Uterus (tissue), 4 donors: ENCODE measurements around the gene SPRING1. TPM values are rescaled to one million over a fixed set of nuclear protein-coding genes. Genes with fewer than 3 reads are reported as not detected.

Source experiments
- DNase-seq, 2 donors: peaks; one replicate each; pipeline ENCODE4 v3.0.0-alpha.2; 2019 to 2020
- H3K27ac ChIP-seq, 2 donors: fragments of 200-600 bp; sonication (generic); 1 replicate in 1 of 2; 2 replicates in 1 of 2; pipeline ENCODE4 v1.5.1; 2016 to 2018
- H3K27me3 ChIP-seq, 2 donors: fragments of 200-600 bp; sonication (generic); one replicate each; pipeline ENCODE4 v1.5.1; 2018 to 2019; ENCODE audit warnings: control low read depth in 1 of 2
- H3K36me3 ChIP-seq, 2 donors: fragments of 200-600 bp; sonication (generic); one replicate each; pipeline ENCODE4 v1.5.1; 2019; ENCODE audit warnings: control low read depth in 1 of 2
- H3K4me1 ChIP-seq, 2 donors: fragments of 200-600 bp; sonication (generic); one replicate each; pipeline ENCODE4 v1.5.1; 2018 to 2019; ENCODE audit warnings: control low read depth in 1 of 2
- H3K4me3 ChIP-seq, 2 donors: fragments of 200-600 bp; sonication (generic); 1 replicate in 1 of 2; 2 replicates in 1 of 2; pipeline ENCODE4 v1.5.1; 2018 to 2019; ENCODE audit warnings: mild to moderate bottlenecking in 1 of 2
- H3K9me3 ChIP-seq, 2 donors: fragments of 200-600 bp; sonication (generic); one replicate each; pipeline ENCODE4 v1.5.1; 2019; ENCODE audit warnings: control low read depth in 1 of 2
- POLR2A ChIP-seq, 2 donors: fragments of 450-650 bp; IDR thresholded peaks; one replicate each; pipeline ENCODE4 v1.6.1; 2016; ENCODE audit warnings: antibody characterized with exemption in 2 of 2, mild to moderate bottlenecking in 1 of 2, moderate library complexity in 1 of 2
- intact Hi-C: fragments of 100-400 bp; cut with DNase I; formaldehyde crosslinking; loops from one replicate; pipeline ENCODE4 v1.15.1; 2023; ENCODE audit warnings: low total_unique reads
- total RNA-seq, 4 donors: library from RNA; depleted of rRNA in 3 of 4; stranded (reverse); fragments of >200 nt in 3 of 4; gene quantifications; one replicate each; pipeline versions ENCODE4 v1.1.0 to v1.2.4, GENCODE V29; 2014 to 2023
- TF ChIP-seq, protein P1 (sequence below), 4 experiments: fragments of 200-600 bp in 2 of 4; fragments of 450-650 bp in 2 of 4; sonication (generic) in 2 of 4; IDR thresholded peaks; one replicate each; pipeline ENCODE4 v1.5.1; 2016 to 2019; ENCODE audit warnings: antibody characterized with exemption in 4 of 4, mild to moderate bottlenecking in 2 of 4, moderate library complexity in 1 of 4
- donor health status: DM: yes; HTN: yes; CAD: no.

Gene SPRING1
- total RNA-seq, 4 donors from 2014 or later = 14.3 to 26.2 (median 20.2) TPM

DNA sequence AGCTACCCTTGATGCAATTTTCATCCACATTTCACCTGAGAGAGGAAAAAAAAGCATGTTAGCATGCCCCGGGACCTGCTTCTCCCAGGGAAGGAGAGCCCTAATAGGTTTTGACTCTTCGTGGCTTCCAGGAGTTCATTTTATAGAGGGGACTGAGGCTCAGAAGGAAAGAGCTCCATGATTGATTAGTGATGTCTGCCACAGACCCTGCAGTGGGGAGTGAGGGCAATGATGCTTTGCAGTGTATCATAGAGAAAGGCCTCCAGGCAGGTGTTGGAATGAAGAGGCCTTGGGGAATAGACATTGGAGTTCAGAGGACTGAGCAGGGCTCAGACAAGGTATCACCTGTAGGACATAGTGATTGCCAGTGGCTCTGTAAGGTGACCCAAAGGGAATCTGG is 41.7 kb upstream of the SPRING1 start:
- DNase-seq = no peak
- Histone ChIP-seq H3K4me1 (no peaks in the 10 kb centered on the region), H3K9me3 (no peaks in the 10 kb centered on the region), H3K36me3 (no peaks in the 10 kb centered on the region), H3K4me3 (no peak overlapping the region), H3K27me3 (no peaks in the 10 kb centered on the region), H3K27ac (no peak overlapping the region)
- intact Hi-C loops = no loop called here
- TF ChIP-seq, protein P1, sequence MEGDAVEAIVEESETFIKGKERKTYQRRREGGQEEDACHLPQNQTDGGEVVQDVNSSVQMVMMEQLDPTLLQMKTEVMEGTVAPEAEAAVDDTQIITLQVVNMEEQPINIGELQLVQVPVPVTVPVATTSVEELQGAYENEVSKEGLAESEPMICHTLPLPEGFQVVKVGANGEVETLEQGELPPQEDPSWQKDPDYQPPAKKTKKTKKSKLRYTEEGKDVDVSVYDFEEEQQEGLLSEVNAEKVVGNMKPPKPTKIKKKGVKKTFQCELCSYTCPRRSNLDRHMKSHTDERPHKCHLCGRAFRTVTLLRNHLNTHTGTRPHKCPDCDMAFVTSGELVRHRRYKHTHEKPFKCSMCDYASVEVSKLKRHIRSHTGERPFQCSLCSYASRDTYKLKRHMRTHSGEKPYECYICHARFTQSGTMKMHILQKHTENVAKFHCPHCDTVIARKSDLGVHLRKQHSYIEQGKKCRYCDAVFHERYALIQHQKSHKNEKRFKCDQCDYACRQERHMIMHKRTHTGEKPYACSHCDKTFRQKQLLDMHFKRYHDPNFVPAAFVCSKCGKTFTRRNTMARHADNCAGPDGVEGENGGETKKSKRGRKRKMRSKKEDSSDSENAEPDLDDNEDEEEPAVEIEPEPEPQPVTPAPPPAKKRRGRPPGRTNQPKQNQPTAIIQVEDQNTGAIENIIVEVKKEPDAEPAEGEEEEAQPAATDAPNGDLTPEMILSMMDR (IDR thresholded peaks at IDR 0.05) = no peak
- no peak for TF ChIP-seq POLR2A (IDR thresholded peaks at IDR 0.05)

DNA sequence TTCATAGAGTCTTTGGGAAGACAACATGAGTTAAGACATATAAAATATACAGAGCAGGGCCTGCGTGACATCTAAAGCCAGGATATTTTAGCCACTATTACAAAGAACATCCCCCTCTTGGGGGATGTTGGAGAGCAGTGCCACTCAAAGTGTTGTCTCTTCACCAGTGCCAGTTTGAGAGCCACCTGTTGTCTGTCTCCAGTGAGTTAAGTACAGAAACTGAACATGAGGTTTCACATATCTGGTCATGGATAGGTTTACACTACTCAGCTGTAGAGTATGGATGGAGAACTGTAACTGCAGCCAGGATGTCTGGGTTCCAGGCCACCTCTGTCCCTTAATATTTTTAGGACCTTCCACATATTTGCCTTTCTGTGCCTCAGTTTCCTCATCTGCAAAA is 39.4 kb upstream of the SPRING1 start:
- no peak overlapping the region for H3K4me3 ChIP-seq
- TF ChIP-seq, protein P1 (IDR thresholded peaks at IDR 0.05) = no peak
- no peak for TF ChIP-seq POLR2A (IDR thresholded peaks at IDR 0.05)
- H3K9me3 ChIP-seq = no peaks in the 10 kb centered on the region
- H3K4me1 ChIP-seq = no peaks in the 10 kb centered on the region
- intact Hi-C loops = no loop called here
- no peaks in the 10 kb centered on the region for H3K36me3 ChIP-seq
- H3K27me3 ChIP-seq = no peaks in the 10 kb centered on the region
- H3K27ac ChIP-seq = no peak overlapping the region
- DNase-seq = no peak

DNA sequence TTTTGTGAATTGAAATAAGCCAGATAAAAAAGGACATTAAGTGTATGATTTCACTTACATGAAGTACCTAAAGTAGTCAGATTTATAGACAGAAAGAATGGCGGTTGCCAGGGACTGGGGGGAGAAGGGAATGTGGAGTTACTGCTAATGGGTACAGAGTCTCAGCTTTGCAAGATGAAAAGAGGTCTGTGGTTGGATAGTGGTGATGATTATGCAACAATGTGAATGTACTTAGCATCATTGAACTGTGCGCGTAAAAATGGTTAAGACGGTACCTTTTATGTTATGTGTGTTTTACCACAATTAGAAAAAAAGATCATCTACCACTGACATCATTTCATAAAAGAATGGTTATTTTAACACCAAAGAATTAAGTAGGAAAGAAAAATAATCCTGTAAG is 36.2 kb upstream of the SPRING1 start:
- Histone ChIP-seq H3K4me3 (no peak overlapping the region), H3K36me3 (no peaks in the 10 kb centered on the region), H3K4me1 (no peaks in the 10 kb centered on the region), H3K27me3 (no peaks in the 10 kb centered on the region), H3K27ac (no peak overlapping the region), H3K9me3 (no peaks in the 10 kb centered on the region)
- TF ChIP-seq POLR2A (IDR thresholded peaks at IDR 0.05) = no peak
- TF ChIP-seq, protein P1 (IDR thresholded peaks at IDR 0.05) = no peak
- intact Hi-C loops = no loop called here
- DNase-seq = no peak

DNA sequence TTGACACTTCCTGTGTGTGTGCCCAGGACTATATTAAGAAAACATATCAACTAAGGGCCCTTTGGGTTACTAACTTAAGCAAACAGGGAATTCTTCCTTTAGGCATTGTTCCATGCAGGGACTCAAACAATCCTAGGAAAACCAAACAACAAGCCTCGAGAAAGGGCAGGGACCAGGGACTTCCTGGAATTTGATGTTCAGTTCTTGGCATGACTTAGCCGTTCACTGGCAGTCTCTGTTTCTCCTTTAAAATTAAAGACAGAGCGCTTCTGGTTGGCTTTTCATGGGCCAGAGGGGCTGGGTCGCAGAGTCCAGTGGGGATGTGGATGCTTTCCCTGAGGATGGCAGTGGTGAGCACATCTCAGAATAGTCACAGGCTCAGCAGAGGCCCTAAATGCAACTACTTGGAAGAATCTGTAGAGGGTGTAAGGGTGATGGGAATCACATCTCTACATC is 35.4 kb upstream of the SPRING1 start:
- Histone ChIP-seq H3K9me3 (no peaks in the 10 kb centered on the region), H3K27ac (no peak overlapping the region), H3K4me1 (no peaks in the 10 kb centered on the region), H3K27me3 (no peaks in the 10 kb centered on the region), H3K4me3 (no peak overlapping the region), H3K36me3 (no peaks in the 10 kb centered on the region)
- intact Hi-C loops = no loop called here
- no peak for TF ChIP-seq POLR2A (IDR thresholded peaks at IDR 0.05)
- TF ChIP-seq, protein P1 (IDR thresholded peaks at IDR 0.05) = no peak
- no peak for DNase-seq

DNA sequence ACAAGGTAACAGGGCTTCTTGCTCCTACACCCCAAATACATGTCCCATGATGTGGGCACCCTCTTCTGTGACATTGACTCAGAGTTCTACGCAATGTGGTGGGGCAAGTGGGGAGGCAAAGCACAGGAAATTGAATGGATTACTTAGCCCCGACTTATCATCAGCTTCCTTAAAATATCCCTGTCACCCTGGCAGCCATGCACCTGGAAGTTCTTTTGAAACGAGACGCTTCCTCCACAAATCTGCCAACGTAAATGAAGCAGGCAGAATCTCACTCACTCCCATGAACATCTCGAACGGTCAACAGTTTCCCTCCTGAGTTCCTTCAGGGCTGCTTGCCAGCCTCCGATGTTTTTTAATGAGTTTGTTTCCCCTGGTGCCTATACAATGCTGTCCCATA is 33.8 kb upstream of the SPRING1 start:
- H3K27ac ChIP-seq = no peak overlapping the region
- H3K27me3 ChIP-seq = no peaks in the 10 kb centered on the region
- H3K9me3 ChIP-seq = no peaks in the 10 kb centered on the region
- intact Hi-C loops = no loop called here
- TF ChIP-seq POLR2A (IDR thresholded peaks at IDR 0.05) = no peak
- TF ChIP-seq, protein P1 (IDR thresholded peaks at IDR 0.05) = no peak
- H3K4me1 ChIP-seq = no peaks in the 10 kb centered on the region
- H3K4me3 ChIP-seq = no peak overlapping the region
- DNase-seq = no peak
- H3K36me3 ChIP-seq = no peaks in the 10 kb centered on the region
